Measurements from ENCODE around the gene CD36.

DNA sequence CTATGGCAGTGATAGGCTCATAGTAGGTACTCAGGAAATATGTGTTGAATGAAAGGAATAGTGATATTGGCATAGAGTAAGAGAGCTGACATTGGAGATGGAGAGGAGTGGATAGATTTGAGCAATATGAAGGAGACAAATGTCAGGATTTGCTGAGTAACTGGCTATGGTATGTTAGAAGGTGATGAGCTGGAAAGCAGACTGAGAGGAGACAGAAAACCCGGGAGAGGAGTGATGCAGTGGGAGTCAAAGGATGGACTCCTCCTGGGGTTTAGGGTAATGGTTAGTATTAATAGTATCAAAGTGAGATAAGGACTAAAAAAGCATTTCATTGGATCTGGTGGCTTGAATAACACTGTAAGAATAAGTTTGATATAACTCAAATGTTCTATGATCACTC lies 64.8 kb downstream of the CD36 start:
- TF ChIP-seq, protein P1, sequence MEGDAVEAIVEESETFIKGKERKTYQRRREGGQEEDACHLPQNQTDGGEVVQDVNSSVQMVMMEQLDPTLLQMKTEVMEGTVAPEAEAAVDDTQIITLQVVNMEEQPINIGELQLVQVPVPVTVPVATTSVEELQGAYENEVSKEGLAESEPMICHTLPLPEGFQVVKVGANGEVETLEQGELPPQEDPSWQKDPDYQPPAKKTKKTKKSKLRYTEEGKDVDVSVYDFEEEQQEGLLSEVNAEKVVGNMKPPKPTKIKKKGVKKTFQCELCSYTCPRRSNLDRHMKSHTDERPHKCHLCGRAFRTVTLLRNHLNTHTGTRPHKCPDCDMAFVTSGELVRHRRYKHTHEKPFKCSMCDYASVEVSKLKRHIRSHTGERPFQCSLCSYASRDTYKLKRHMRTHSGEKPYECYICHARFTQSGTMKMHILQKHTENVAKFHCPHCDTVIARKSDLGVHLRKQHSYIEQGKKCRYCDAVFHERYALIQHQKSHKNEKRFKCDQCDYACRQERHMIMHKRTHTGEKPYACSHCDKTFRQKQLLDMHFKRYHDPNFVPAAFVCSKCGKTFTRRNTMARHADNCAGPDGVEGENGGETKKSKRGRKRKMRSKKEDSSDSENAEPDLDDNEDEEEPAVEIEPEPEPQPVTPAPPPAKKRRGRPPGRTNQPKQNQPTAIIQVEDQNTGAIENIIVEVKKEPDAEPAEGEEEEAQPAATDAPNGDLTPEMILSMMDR (IDR thresholded peaks at IDR 0.05), result no peak
- no peak for TF ChIP-seq POLR2A (IDR thresholded peaks at IDR 0.05)

Data from testis (tissue), 2 donors.